ENCODE measurements around the gene TTLL8.

TTLL8 gene

GRCh38 chr22:50020606-50021005 lies 37.5 kb downstream of the TTLL8 start:
- H3K79me2 ChIP-seq (ENCODE audit: low read length) = no peaks in the 10 kb centered on the region
- no peak overlapping the region for H2AFZ ChIP-seq (ENCODE audit: low read length)
- no peak overlapping the region for H3K4me3 ChIP-seq (ENCODE audit: low read length)
- no peak overlapping the region for H3K4me2 ChIP-seq (ENCODE audit: low read depth, low read length)
- H3K9me2 ChIP-seq (replicated peaks; ENCODE audit: insufficient read depth, low read length) = no peaks in the 10 kb centered on the region
- H3K27me3 ChIP-seq (replicated peaks; ENCODE audit: insufficient read depth, low read length) = peaks cover 74% of the 10 kb centered on the region
- H3K36me3 ChIP-seq (replicated peaks; ENCODE audit: insufficient read depth, low read length) = no peaks in the 10 kb centered on the region
- H3K9ac ChIP-seq (ENCODE audit: low read length) = no peak overlapping the region
- no peaks in the 10 kb centered on the region for H3F3A ChIP-seq (ENCODE audit: insufficient read depth, low read length)
- no peaks in the 10 kb centered on the region for H3K4me1 ChIP-seq (ENCODE audit: low read length)
- H3K9me3 ChIP-seq (replicated peaks; ENCODE audit: insufficient read depth, low read length) = no peaks in the 10 kb centered on the region
- H4K20me1 ChIP-seq (ENCODE audit: insufficient read depth, low read length) = no peaks in the 10 kb centered on the region
- H3K27ac ChIP-seq (ENCODE audit: low read length) = no peak overlapping the region
- no peak for DNase-seq
- TF ChIP-seq EZH2 (optimal IDR thresholded peaks at IDR 0.05; ENCODE audit: low read depth, low read length) (no peak), CTCF (IDR thresholded peaks at IDR 0.05; ENCODE audit: low read length) (no peak), EZH2phosphoT487 (IDR thresholded peaks at IDR 0.05; ENCODE audit: low read length) (no peak)

GRCh38 chr22:50019316-50019715 lies 38.8 kb downstream of the TTLL8 start:
- H3K4me3 ChIP-seq (ENCODE audit: low read length) = no peak overlapping the region
- H4K20me1 ChIP-seq (ENCODE audit: insufficient read depth, low read length) = no peaks in the 10 kb centered on the region
- no peaks in the 10 kb centered on the region for H3K9me2 ChIP-seq (replicated peaks; ENCODE audit: insufficient read depth, low read length)
- H3K79me2 ChIP-seq (ENCODE audit: low read length) = no peaks in the 10 kb centered on the region
- no peak for TF ChIP-seq CTCF (IDR thresholded peaks at IDR 0.05; ENCODE audit: low read length)
- no peak for TF ChIP-seq EZH2 (optimal IDR thresholded peaks at IDR 0.05; ENCODE audit: low read depth, low read length)
- no peak for TF ChIP-seq EZH2phosphoT487 (IDR thresholded peaks at IDR 0.05; ENCODE audit: low read length)
- H3F3A ChIP-seq (ENCODE audit: insufficient read depth, low read length) = no peaks in the 10 kb centered on the region
- no peak for DNase-seq
- H3K27me3 ChIP-seq (replicated peaks; ENCODE audit: insufficient read depth, low read length) = peaks cover 69% of the 10 kb centered on the region
- H2AFZ ChIP-seq (ENCODE audit: low read length) = no peak overlapping the region
- no peak overlapping the region for H3K9ac ChIP-seq (ENCODE audit: low read length)
- no peaks in the 10 kb centered on the region for H3K36me3 ChIP-seq (replicated peaks; ENCODE audit: insufficient read depth, low read length)
- H3K4me2 ChIP-seq (ENCODE audit: low read depth, low read length) = no peak overlapping the region
- H3K9me3 ChIP-seq (replicated peaks; ENCODE audit: insufficient read depth, low read length) = no peaks in the 10 kb centered on the region
- H3K27ac ChIP-seq (ENCODE audit: low read length) = no peak overlapping the region
- no peaks in the 10 kb centered on the region for H3K4me1 ChIP-seq (ENCODE audit: low read length)

- no peaks in the 10 kb centered on the region for H4K20me1 ChIP-seq (ENCODE audit: insufficient read depth, low read length)
- H3K27ac ChIP-seq (ENCODE audit: low read length) = no peak overlapping the region
- H3K4me3 ChIP-seq (ENCODE audit: low read length) = no peak overlapping the region
- TF ChIP-seq CTCF (IDR thresholded peaks at IDR 0.05; ENCODE audit: low read length) (no peak), EZH2phosphoT487 (IDR thresholded peaks at IDR 0.05; ENCODE audit: low read length) (no peak), EZH2 (optimal IDR thresholded peaks at IDR 0.05; ENCODE audit: low read depth, low read length) (no peak)
- H3K36me3 ChIP-seq (replicated peaks; ENCODE audit: insufficient read depth, low read length) = no peaks in the 10 kb centered on the region
- DNase-seq = no peak
- H3K9ac ChIP-seq (ENCODE audit: low read length) = no peak overlapping the region
- H2AFZ ChIP-seq (ENCODE audit: low read length) = no peak overlapping the region
- H3F3A ChIP-seq (ENCODE audit: insufficient read depth, low read length) = no peaks in the 10 kb centered on the region
- no peak overlapping the region for H3K4me2 ChIP-seq (ENCODE audit: low read depth, low read length)
- H3K4me1 ChIP-seq (ENCODE audit: low read length) = no peaks in the 10 kb centered on the region
- no peaks in the 10 kb centered on the region for H3K79me2 ChIP-seq (ENCODE audit: low read length)
- H3K9me3 ChIP-seq (replicated peaks; ENCODE audit: insufficient read depth, low read length) = no peaks in the 10 kb centered on the region
- no peaks in the 10 kb centered on the region for H3K9me2 ChIP-seq (replicated peaks; ENCODE audit: insufficient read depth, low read length)
- H3K27me3 ChIP-seq (replicated peaks; ENCODE audit: insufficient read depth, low read length) = peaks cover 69% of the 10 kb centered on the region
Measured at GRCh38 chr22:50018608-50019285, 39.4 kb downstream of the TTLL8 start.
